GM21717 (cell line): ENCODE results near the gene LTK.
"Not testable (repeated sequence)": the region's sequence is repeated elsewhere in the genome, so short reads cannot be mapped to it uniquely, and the experiment has no call there.

Experiments
- ATAC-seq: cut with Tn5 transposase; IDR thresholded peaks from one replicate; pipeline ENCODE4 v1.9.1; 2021; ENCODE audit warnings: mild to moderate bottlenecking, moderate library complexity; ENCODE audit not compliant: unreplicated experiment

LTK gene

GRCh38 chr15:41480396-41481140 lies 33.1 kb downstream of the LTK start:
- no peak for ATAC-seq

DNA sequence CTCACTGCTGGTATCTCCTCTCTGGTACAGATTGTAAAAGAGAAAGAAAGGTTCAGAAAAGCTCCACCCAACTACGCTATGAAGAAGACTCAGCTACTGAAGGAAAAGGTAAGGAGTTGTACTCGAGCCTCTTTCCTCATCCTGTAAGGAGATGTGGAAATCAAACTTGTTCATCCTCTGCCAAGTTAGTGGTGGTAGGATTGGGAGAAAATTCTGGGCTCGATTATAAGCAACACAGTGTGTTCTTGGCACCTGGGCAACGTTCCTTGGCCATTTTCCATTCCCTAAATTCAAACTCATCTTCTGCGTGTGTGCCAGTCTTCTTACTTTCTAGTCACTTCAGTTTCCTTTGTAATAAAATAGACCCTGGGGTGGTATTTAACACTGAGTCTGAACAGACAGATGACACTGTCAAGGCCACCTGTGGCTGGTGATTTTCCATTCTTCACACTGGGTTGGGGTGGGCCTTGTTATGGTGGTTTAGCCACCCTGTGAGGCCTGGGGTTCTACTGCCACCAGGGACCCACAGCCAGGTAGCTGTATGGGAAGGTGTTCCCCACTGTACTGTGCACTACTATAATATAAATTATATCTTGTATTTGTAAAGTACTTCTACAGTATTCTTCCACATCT lies 37.1 kb downstream of the LTK start:
- no peak for ATAC-seq

GRCh38 chr15:41474941-41475340 lies 38.7 kb downstream of the LTK start:
- ATAC-seq, result no peak

GRCh38 chr15:41474436-41474835 lies 39.2 kb downstream of the LTK start:
- no peak for ATAC-seq

- ATAC-seq, result no peak
These were observed 40.2 kb downstream of the LTK start for GRCh38 chr15:41473418-41473817.

DNA sequence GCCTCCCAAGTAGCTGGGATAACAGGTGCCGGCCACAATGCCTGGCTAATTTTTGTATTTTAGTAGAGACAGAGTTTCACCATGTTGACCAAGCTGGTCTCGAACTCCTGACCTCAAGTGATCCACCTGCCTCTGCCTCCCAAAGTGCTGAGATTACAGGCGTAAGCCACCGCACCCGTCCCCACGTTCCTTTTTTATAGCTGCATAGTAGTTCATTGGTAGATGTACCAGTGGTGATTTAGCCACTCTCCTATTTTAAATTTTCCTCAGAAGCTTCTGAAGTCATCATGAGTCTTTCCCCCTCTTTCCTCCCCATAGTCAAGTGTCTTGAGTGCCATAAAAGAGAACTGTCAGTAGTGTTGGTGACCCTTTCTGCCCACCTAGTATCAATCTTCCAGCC lies 44.0 kb downstream of the LTK start:
- ATAC-seq, result not testable (repeated sequence)

DNA sequence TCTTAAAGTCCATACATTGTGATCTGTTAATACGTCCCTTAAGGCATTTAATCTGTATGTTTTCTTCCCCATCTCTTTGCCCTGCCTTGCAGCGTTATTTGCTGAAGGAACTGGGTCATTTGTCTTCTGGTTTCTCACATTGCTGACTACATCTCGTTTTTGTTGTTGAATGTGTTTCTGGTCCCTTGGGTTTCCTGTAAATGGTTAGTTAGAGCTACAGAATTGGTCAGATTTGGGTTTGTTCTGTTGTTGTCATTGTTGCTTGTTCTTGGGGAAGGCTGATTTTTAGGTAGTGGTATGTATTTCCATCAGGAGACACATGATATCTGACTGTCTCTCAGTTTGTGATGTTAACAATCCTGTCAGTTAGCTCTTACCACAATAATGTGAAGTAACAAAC lies 46.9 kb downstream of the LTK start:
- ATAC-seq, result no peak

DNA sequence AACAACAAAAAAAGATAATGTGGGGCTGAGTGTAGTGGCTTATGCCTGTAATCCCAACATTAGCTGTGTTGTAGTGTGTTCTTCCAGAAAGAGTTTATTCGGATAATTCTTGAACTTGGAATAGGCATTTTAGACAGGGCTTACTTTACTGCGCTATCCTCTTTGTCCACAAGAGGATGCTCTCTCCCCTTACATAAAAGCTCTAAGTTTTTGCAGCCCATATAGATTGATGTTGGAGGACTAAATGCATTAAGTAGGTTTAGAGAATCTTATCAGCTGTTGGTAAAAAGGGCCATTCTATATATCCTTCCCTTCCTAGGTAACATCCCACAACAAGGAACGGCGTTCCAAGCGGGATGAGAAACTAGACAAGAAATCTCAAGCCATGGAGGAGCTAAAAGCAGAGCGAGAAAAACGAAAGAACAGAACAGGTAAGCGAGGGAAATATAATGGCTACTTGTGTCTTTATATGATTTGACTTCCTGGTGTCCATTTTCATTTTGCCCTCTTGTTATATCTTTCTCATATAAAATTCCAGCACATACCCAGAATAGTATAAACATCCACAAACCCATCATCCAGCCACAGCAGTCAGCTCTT lies 47.7 kb downstream of the LTK start:
- no peak for ATAC-seq

DNA sequence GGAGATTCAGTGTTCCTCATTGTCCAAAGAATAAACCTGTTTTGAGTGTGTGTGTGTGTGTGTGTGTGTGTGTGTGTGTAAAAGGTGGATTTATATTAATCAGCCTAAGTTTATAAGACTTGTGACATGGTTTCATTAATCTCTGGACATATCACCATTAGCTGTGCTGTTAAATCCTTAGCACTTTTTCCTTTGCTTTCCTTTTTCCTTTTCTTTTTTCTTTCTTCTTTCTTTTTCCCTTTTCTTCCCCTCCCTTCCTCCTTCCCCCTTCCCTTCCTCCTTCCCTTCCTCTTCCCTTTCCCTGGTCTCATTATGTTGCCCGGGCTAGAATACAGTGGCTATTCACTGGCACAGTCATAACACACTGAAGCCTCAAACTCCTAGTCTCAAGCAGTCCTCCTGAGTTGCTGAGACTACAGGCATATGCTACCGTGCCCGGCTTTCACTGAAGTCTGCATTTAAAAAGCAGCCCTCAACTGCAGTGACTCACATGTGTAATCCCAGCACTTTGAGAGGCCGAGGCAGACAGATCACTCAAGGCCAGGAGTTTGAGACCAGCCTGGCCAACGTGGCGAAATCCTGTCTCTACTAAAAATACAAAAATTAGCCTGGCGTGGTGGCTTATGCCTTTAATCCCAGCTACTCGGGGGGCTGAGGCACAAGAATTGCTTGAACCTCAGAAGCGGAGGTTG lies 48.6 kb downstream of the LTK start:
- no peak for ATAC-seq

GRCh38 chr15:41462084-41462795 lies 51.4 kb downstream of the LTK start:
- no peak for ATAC-seq
